SK-N-SH (cell line): ENCODE measurements around the gene SDF4. TPM values are rescaled to one million over a fixed set of nuclear protein-coding genes. Genes with fewer than 3 reads are reported as not detected.

Experiments
- CTCF ChIA-PET: fragments of 300-600, 350-600 bp; formaldehyde crosslinking; extraction: SDS; loops from one replicate; lab custom pipeline; 2021; lab: Yijun Ruan, JAX
- POLR2A ChIA-PET: fragments of 350-600 bp; sonication (Branson Sonifier 250); formaldehyde crosslinking; extraction: SDS; loops from one replicate; lab custom pipeline; 2020; ENCODE audit warnings: antibody characterized with exemption, inconsistent platforms; lab: Yijun Ruan, JAX
- DNase-seq: peaks from one replicate; pipeline ENCODE4 v3.0.0; 2012
- H2AFZ ChIP-seq: fragments of 200-600 bp; sonication (generic); 2 replicates; pipeline ENCODE4 v1.8.1; 2016; ENCODE audit warnings: antibody characterized with exemption, mild to moderate bottlenecking, low read depth
- H3F3A ChIP-seq: fragments of 200-600 bp; sonication (generic); replicated peaks from 2 replicates; pipeline ENCODE3; 2016; ENCODE audit warnings: antibody characterized with exemption, mild to moderate bottlenecking; ENCODE audit not compliant: insufficient read depth
- H3K27ac ChIP-seq, 2 experiments: fragments of 200-500 bp in 1 of 2; fragments of 200-600 bp in 1 of 2; sonication (Bioruptor generic) in 1 of 2; sonication (generic), shearing (Covaris generic) in 1 of 2; 2 replicates each; pipeline versions ENCODE4 v1.5.1 to v1.6.1; 2014 to 2016; ENCODE audit warnings: low read depth in 2 of 2, inconsistent platforms in 1 of 2, low read length in 1 of 2, mild to moderate bottlenecking in 1 of 2, mixed read lengths in 1 of 2
- H3K27me3 ChIP-seq: fragments of 200-600 bp; sonication (generic), shearing (Covaris generic); 2 replicates; pipeline ENCODE4 v1.6.1; 2016; ENCODE audit warnings: mixed run types; ENCODE audit not compliant: insufficient read depth
- H3K36me3 ChIP-seq, 2 experiments: fragments of 200-500 bp in 1 of 2; fragments of 200-600 bp in 1 of 2; sonication (Bioruptor generic) in 1 of 2; sonication (generic) in 1 of 2; replicated peaks in 1 of 2; 2 replicates each; pipeline versions ENCODE3 to v1.5.1; 2014 to 2016; ENCODE audit warnings: low read length in 1 of 2, mild to moderate bottlenecking in 1 of 2; ENCODE audit not compliant: insufficient read depth in 2 of 2, control insufficient read depth in 1 of 2
- H3K4me1 ChIP-seq, 2 experiments: fragments of 200-500 bp in 1 of 2; fragments of 200-600 bp in 1 of 2; sonication (Bioruptor generic) in 1 of 2; sonication (generic), shearing (Covaris generic) in 1 of 2; 2 replicates each; pipeline versions ENCODE4 v1.5.1 to v1.6.1; 2014 to 2016; ENCODE audit warnings: low read depth in 1 of 2, low read length in 1 of 2, mixed run types in 1 of 2; ENCODE audit not compliant: insufficient read depth in 2 of 2, control insufficient read depth in 1 of 2
- H3K4me2 ChIP-seq: fragments of 200-600 bp; sonication (generic), shearing (Covaris generic); 2 replicates; pipeline ENCODE4 v1.6.1; 2017; ENCODE audit warnings: mixed run types
- H3K4me3 ChIP-seq, 2 experiments: fragments of 200-500 bp in 1 of 2; fragments of 200-600 bp in 1 of 2; sonication (Bioruptor generic) in 1 of 2; sonication (generic), shearing (Covaris generic) in 1 of 2; 2 replicates each; pipeline versions ENCODE4 v1.5.1 to v1.8.1; 2014 to 2016; ENCODE audit warnings: low read depth in 2 of 2, inconsistent platforms in 1 of 2, low read length in 1 of 2, mild to moderate bottlenecking in 1 of 2, mixed read lengths in 1 of 2, moderate library complexity in 1 of 2
- H3K79me2 ChIP-seq: fragments of 200-600 bp; sonication (generic); 2 replicates; pipeline ENCODE4 v1.8.1; 2017; ENCODE audit warnings: mild to moderate bottlenecking; ENCODE audit not compliant: insufficient read depth
- H3K9ac ChIP-seq: fragments of 200-600 bp; sonication (generic); 2 replicates; pipeline ENCODE4 v1.6.1; 2017; ENCODE audit warnings: mixed run types
- H3K9me2 ChIP-seq: fragments of 200-600 bp; sonication (generic); 2 replicates; pipeline ENCODE4 v1.6.1; 2017; ENCODE audit warnings: mixed run types
- H3K9me3 ChIP-seq: fragments of 200-600 bp; sonication (generic); 2 replicates; pipeline ENCODE4 v1.6.1; 2017; ENCODE audit warnings: mixed run types, mild to moderate bottlenecking, moderate library complexity
- H4K20me1 ChIP-seq: fragments of 200-600 bp; sonication (generic); 2 replicates; pipeline ENCODE4 v1.6.1; 2017; ENCODE audit warnings: mild to moderate bottlenecking, mixed run types; ENCODE audit not compliant: insufficient read depth
- CHD2 ChIP-seq: fragments of 150-350 bp; IDR thresholded peaks from 2 replicates; pipeline ENCODE4 v1.6.1; 2018; ENCODE audit warnings: low read length; ENCODE audit not compliant: partially characterized antibody
- EZH2phosphoT487 ChIP-seq: fragments of 200-600 bp; sonication (generic); IDR thresholded peaks from 2 replicates; pipeline ENCODE4 v1.6.1; 2017; ENCODE audit warnings: low read depth, mixed run types, mild to moderate bottlenecking, antibody characterized with exemption, moderate library complexity, borderline replicate concordance
- FOSL2 ChIP-seq: IDR thresholded peaks from 2 replicates; pipeline ENCODE4 v1.4.0; 2012; ENCODE audit warnings: low read depth, mild to moderate bottlenecking, moderate library complexity, borderline replicate concordance
- FOXM1 ChIP-seq: IDR thresholded peaks from 2 replicates; pipeline ENCODE4 v1.4.0; 2012; ENCODE audit warnings: low read depth, mild to moderate bottlenecking
- MEF2A ChIP-seq: IDR thresholded peaks from 2 replicates; pipeline ENCODE4 v1.4.0; 2012; ENCODE audit warnings: low read depth, borderline replicate concordance
- MXI1 ChIP-seq: IDR thresholded peaks from 2 replicates; pipeline ENCODE4 v1.6.1; 2012; ENCODE audit warnings: mild to moderate bottlenecking, low read depth, low read length, improper control_type of control experiment
- NRF1 ChIP-seq: IDR thresholded peaks from 2 replicates; pipeline ENCODE4 v1.6.1; 2012; ENCODE audit warnings: low read depth, mild to moderate bottlenecking, low read length
- POLR2AphosphoS5 ChIP-seq: IDR thresholded peaks from 2 replicates; pipeline ENCODE4 v1.6.1; 2012; ENCODE audit warnings: low read depth, low read length
- RCOR1 ChIP-seq: fragments of 150-350 bp; IDR thresholded peaks from 2 replicates; pipeline ENCODE4 v1.6.1; 2017; ENCODE audit warnings: antibody characterized with exemption, low read length
- RXRA ChIP-seq: IDR thresholded peaks from 2 replicates; pipeline ENCODE4 v1.4.0; 2012; ENCODE audit warnings: low read depth, mild to moderate bottlenecking, borderline replicate concordance
- SIN3A ChIP-seq: IDR thresholded peaks from 2 replicates; pipeline ENCODE4 v1.6.1; 2012; ENCODE audit warnings: low read depth, mild to moderate bottlenecking, low read length, moderate library complexity, borderline replicate concordance
- TCF12 ChIP-seq: IDR thresholded peaks from 2 replicates; pipeline ENCODE4 v1.4.0; 2012
- TEAD4 ChIP-seq: IDR thresholded peaks from 2 replicates; pipeline ENCODE4 v1.4.0; 2012; ENCODE audit warnings: mild to moderate bottlenecking, borderline replicate concordance; ENCODE audit not compliant: insufficient read depth
- YY1 ChIP-seq: IDR thresholded peaks from 2 replicates; pipeline ENCODE4 v1.4.0; 2012; ENCODE audit warnings: low read depth, mild to moderate bottlenecking
- WGBS: methylation state at CpG from one replicate; pipeline ENCODE4 v1.1.6; 2017; ENCODE audit warnings: low lambda C conversion rate; 5-methylcytosine and 5-hydroxymethylcytosine counted together
- polyA plus RNA-seq, 3 experiments: library from polyadenylated mRNA; depleted of rRNA; stranded (reverse); fragments of >200 nt; gene quantifications; 2 replicates each; pipeline ENCODE4 v1.2.3, GENCODE V29; 2012
- TF ChIP-seq, protein P1 (sequence below): IDR thresholded peaks from 2 replicates; pipeline ENCODE4 v1.4.0; 2012; ENCODE audit warnings: low read depth, borderline replicate concordance
- TF ChIP-seq, protein P2 (sequence below): fragments of 150-350 bp; IDR thresholded peaks from 2 replicates; pipeline ENCODE4 v1.6.1; 2017; ENCODE audit warnings: antibody characterized with exemption, low read length, low read depth, borderline replicate concordance
- TF ChIP-seq, protein P3 (sequence below): fragments of 200-600 bp; sonication (generic); IDR thresholded peaks from 2 replicates; pipeline ENCODE4 v1.6.1; 2017; ENCODE audit warnings: antibody characterized with exemption, mild to moderate bottlenecking, moderate library complexity

SDF4 gene
- polyA plus RNA-seq, 1 of the 3 experiments (the other 2 are of a cell fraction), result 265 TPM

DNA sequence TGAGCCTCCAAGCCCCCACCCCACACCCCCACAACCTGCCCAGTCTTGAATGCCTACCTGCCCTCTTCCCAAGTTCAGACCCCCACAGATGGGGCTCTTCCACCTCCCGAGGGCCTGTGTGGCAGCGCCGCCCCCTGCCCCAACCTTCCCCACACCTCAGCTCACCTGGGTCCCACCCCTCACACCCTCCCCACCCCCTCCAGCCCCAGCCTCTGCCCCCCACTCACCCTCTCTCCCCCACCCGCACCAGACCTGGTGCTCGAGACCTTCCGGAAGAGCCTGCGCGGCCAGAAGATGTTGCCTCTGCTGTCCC, 34.7 kb downstream of the SDF4 start:
- Histone ChIP-seq H3K9me2 (no peaks in the 10 kb centered on the region), H3K9ac (no peak overlapping the region), H4K20me1 (no peaks in the 10 kb centered on the region), H3K9me3 (no peaks in the 10 kb centered on the region), H3K27me3 (no peaks in the 10 kb centered on the region), H3K79me2 (no peaks in the 10 kb centered on the region), H2AFZ (no peak overlapping the region), H3K27ac (no peak overlapping the region), H3K4me1 (no peaks in the 10 kb centered on the region), H3K4me2 (no peak overlapping the region), H3K4me3 (no peak overlapping the region), H3K36me3 (no peaks in the 10 kb centered on the region), H3F3A (no peaks in the 10 kb centered on the region)
- ChIA-PET CTCF (interaction anchor here (3.1 kb wide), 1 partner anchor 75 kb away, joined by 14 read pairs; no protein-coding TSS in a partner anchor), POLR2A (no interaction called here)
- DNase-seq, result peak; percentile 20
- 81% methylated on average over 8 of the region's 8 CpGs for WGBS
- no peak for TF ChIP-seq POLR2AphosphoS5
- no peak for TF ChIP-seq SIN3A
- TF ChIP-seq, protein P1, sequence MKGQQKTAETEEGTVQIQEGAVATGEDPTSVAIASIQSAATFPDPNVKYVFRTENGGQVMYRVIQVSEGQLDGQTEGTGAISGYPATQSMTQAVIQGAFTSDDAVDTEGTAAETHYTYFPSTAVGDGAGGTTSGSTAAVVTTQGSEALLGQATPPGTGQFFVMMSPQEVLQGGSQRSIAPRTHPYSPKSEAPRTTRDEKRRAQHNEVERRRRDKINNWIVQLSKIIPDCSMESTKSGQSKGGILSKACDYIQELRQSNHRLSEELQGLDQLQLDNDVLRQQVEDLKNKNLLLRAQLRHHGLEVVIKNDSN, result no peak
- no peak for TF ChIP-seq FOSL2
- TF ChIP-seq YY1, result no peak
- no peak for TF ChIP-seq NRF1
- TF ChIP-seq RCOR1, result no peak
- TF ChIP-seq MEF2A, result no peak
- TF ChIP-seq, protein P2, sequence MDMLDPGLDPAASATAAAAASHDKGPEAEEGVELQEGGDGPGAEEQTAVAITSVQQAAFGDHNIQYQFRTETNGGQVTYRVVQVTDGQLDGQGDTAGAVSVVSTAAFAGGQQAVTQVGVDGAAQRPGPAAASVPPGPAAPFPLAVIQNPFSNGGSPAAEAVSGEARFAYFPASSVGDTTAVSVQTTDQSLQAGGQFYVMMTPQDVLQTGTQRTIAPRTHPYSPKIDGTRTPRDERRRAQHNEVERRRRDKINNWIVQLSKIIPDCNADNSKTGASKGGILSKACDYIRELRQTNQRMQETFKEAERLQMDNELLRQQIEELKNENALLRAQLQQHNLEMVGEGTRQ, result no peak
- no peak for TF ChIP-seq TEAD4
- TF ChIP-seq, protein P3, sequence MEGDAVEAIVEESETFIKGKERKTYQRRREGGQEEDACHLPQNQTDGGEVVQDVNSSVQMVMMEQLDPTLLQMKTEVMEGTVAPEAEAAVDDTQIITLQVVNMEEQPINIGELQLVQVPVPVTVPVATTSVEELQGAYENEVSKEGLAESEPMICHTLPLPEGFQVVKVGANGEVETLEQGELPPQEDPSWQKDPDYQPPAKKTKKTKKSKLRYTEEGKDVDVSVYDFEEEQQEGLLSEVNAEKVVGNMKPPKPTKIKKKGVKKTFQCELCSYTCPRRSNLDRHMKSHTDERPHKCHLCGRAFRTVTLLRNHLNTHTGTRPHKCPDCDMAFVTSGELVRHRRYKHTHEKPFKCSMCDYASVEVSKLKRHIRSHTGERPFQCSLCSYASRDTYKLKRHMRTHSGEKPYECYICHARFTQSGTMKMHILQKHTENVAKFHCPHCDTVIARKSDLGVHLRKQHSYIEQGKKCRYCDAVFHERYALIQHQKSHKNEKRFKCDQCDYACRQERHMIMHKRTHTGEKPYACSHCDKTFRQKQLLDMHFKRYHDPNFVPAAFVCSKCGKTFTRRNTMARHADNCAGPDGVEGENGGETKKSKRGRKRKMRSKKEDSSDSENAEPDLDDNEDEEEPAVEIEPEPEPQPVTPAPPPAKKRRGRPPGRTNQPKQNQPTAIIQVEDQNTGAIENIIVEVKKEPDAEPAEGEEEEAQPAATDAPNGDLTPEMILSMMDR, result no peak
- no peak for TF ChIP-seq EZH2phosphoT487
- no peak for TF ChIP-seq MXI1
- TF ChIP-seq CHD2, result no peak
- no peak for TF ChIP-seq FOXM1
- TF ChIP-seq TCF12, result no peak
- no peak for TF ChIP-seq RXRA
